22Rv1 (cell line): ENCODE results near the gene MAST3.

Experiments
- CTCF ChIP-seq: fragments of 450-650 bp; IDR thresholded peaks from 2 replicates; pipeline ENCODE4 v1.5.1; 2017; ENCODE audit warnings: mild to moderate bottlenecking
- ZFX ChIP-seq: fragments of 450-650 bp; IDR thresholded peaks from 2 replicates; pipeline ENCODE4 v1.6.1; 2017; ENCODE audit warnings: antibody characterized with exemption, borderline replicate concordance

- TF ChIP-seq CTCF (no peak), ZFX (no peak)
These were observed 1.3 kb upstream of the MAST3 start for GRCh38 chr19:18096258-18096657.
